ENCODE results near the gene ZNRF3.

The ZNRF3 gene

GRCh38 chr22:29070490-29070889 lies 187.1 kb downstream of the ZNRF3 start:
- TF ChIP-seq FOXP2 (optimal IDR thresholded peaks at IDR 0.05; ENCODE audit: borderline replicate concordance, extremely low read depth, extremely low read length, insufficient read depth) (no peak), SIN3A (IDR thresholded peaks at IDR 0.05; ENCODE audit: borderline replicate concordance, insufficient read depth, low read length) (no peak), REST (IDR thresholded peaks at IDR 0.05; ENCODE audit: insufficient read depth in 1 of 2, low read depth in 2 of 2, low read length in 2 of 2) (no peak), TAF1 (IDR thresholded peaks at IDR 0.05; ENCODE audit: borderline replicate concordance, insufficient read depth, low read length) (no peak), POLR2AphosphoS5 (IDR thresholded peaks at IDR 0.05; ENCODE audit: low read depth, low read length) (no peak)

GRCh38 chr22:29071261-29072045 lies 188.1 kb downstream of the ZNRF3 start:
- TF ChIP-seq REST (IDR thresholded peaks at IDR 0.05; ENCODE audit: insufficient read depth in 1 of 2, low read depth in 2 of 2, low read length in 2 of 2) (no peak), SIN3A (IDR thresholded peaks at IDR 0.05; ENCODE audit: borderline replicate concordance, insufficient read depth, low read length) (no peak), POLR2AphosphoS5 (IDR thresholded peaks at IDR 0.05; ENCODE audit: low read depth, low read length) (no peak), FOXP2 (optimal IDR thresholded peaks at IDR 0.05; ENCODE audit: borderline replicate concordance, extremely low read depth, extremely low read length, insufficient read depth) (no peak), TAF1 (IDR thresholded peaks at IDR 0.05; ENCODE audit: borderline replicate concordance, insufficient read depth, low read length) (no peak)

- TF ChIP-seq FOXP2 (optimal IDR thresholded peaks at IDR 0.05; ENCODE audit: borderline replicate concordance, extremely low read depth, extremely low read length, insufficient read depth) (no peak), POLR2AphosphoS5 (IDR thresholded peaks at IDR 0.05; ENCODE audit: low read depth, low read length) (no peak), TAF1 (IDR thresholded peaks at IDR 0.05; ENCODE audit: borderline replicate concordance, insufficient read depth, low read length) (no peak), REST (IDR thresholded peaks at IDR 0.05; ENCODE audit: insufficient read depth in 1 of 2, low read depth in 2 of 2, low read length in 2 of 2) (no peak), SIN3A (IDR thresholded peaks at IDR 0.05; ENCODE audit: borderline replicate concordance, insufficient read depth, low read length) (no peak)
These were observed 189.0 kb downstream of the ZNRF3 start for GRCh38 chr22:29072193-29072978.

GRCh38 chr22:29072979-29073617 lies 189.7 kb downstream of the ZNRF3 start, which contains the start of gene KREMEN1:
Gene KREMEN1, plus strand, starts transcription at chr22:29073035. Its CDS starts 96 bp downstream, at chr22:29073131.
- TF ChIP-seq SIN3A (IDR thresholded peaks at IDR 0.05; ENCODE audit: borderline replicate concordance, insufficient read depth, low read length) (no peak), TAF1 (IDR thresholded peaks at IDR 0.05; ENCODE audit: borderline replicate concordance, insufficient read depth, low read length) (no peak), FOXP2 (optimal IDR thresholded peaks at IDR 0.05; ENCODE audit: borderline replicate concordance, extremely low read depth, extremely low read length, insufficient read depth) (no peak), POLR2AphosphoS5 (IDR thresholded peaks at IDR 0.05; ENCODE audit: low read depth, low read length) (no peak), REST (IDR thresholded peaks at IDR 0.05; ENCODE audit: insufficient read depth in 1 of 2, low read depth in 2 of 2, low read length in 2 of 2) (no peak)

Data from PFSK-1 (cell line).